T1000 (cell line): ENCODE data around the gene SRPK2.

Experiments
- DNase-seq: peaks from one replicate; lab custom pipeline; 2025; ENCODE audit warnings: mixed read lengths; lab: John Stamatoyannopoulos, UW

Gene SRPK2

GRCh38 chr7:105189859-105190492 is 198.7 kb downstream of the SRPK2 start:
- no peak for DNase-seq

GRCh38 chr7:105188201-105188600 is 200.5 kb downstream of the SRPK2 start:
- no peak for DNase-seq

GRCh38 chr7:105187302-105188169 is 201.2 kb downstream of the SRPK2 start:
- no peak for DNase-seq

- DNase-seq, result no peak
These were observed 203.3 kb downstream of the SRPK2 start for GRCh38 chr7:105185290-105186010.

- no peak for DNase-seq
These were observed 208.7 kb downstream of the SRPK2 start for GRCh38 chr7:105180002-105180401.

GRCh38 chr7:105178928-105179541 is 209.7 kb downstream of the SRPK2 start:
- no peak for DNase-seq

- no peak for DNase-seq
These were observed 210.5 kb downstream of the SRPK2 start for GRCh38 chr7:105178177-105178576.

- DNase-seq, result no peak
These were observed 211.7 kb downstream of the SRPK2 start for GRCh38 chr7:105177026-105177425.

GRCh38 chr7:105173586-105173985 is 215.1 kb downstream of the SRPK2 start:
- DNase-seq, result no peak

GRCh38 chr7:105164751-105165150 is 224.0 kb downstream of the SRPK2 start:
- no peak for DNase-seq

- DNase-seq, result no peak
These were observed 225.0 kb downstream of the SRPK2 start for GRCh38 chr7:105163718-105164117.

- DNase-seq, result no peak
These were observed 227.4 kb downstream of the SRPK2 start for GRCh38 chr7:105161366-105161765.

- DNase-seq, result no peak
These were observed 231.4 kb downstream of the SRPK2 start for GRCh38 chr7:105157278-105157677.

- no peak for DNase-seq
These were observed 232.0 kb downstream of the SRPK2 start for GRCh38 chr7:105156731-105157130.

GRCh38 chr7:105154084-105154483 is 234.6 kb downstream of the SRPK2 start:
- no peak for DNase-seq

GRCh38 chr7:105153531-105153930 is 235.2 kb downstream of the SRPK2 start:
- DNase-seq, result no peak

GRCh38 chr7:105151152-105151551 is 237.6 kb downstream of the SRPK2 start:
- DNase-seq, result no peak

GRCh38 chr7:105149827-105150226 is 238.9 kb downstream of the SRPK2 start:
- DNase-seq, result no peak

- DNase-seq, result no peak
These were observed 247.7 kb downstream of the SRPK2 start for GRCh38 chr7:105141068-105141467.

- DNase-seq, result no peak
These were observed 249.3 kb downstream of the SRPK2 start for GRCh38 chr7:105139381-105139780.

- DNase-seq, result no peak
These were observed 250.8 kb downstream of the SRPK2 start for GRCh38 chr7:105137898-105138297.

- DNase-seq, result no peak
These were observed 252.5 kb downstream of the SRPK2 start for GRCh38 chr7:105136221-105136620.
